Neuronal stem cell (in vitro differentiated cells): ENCODE measurements around the gene ADGRA1.
A peak's percentile ranks its signal among the peaks of the same experiment; 100 is the strongest.

ENCODE experiments used
- DNase-seq: peaks from one replicate; pipeline ENCODE4 v3.0.0-alpha.2; 2013; ENCODE audit warnings: low spot score
- H2AFZ ChIP-seq: one replicate; pipeline ENCODE4 v1.6.1; 2013; ENCODE audit warnings: mild to moderate bottlenecking, low read length, inconsistent platforms
- H2AK5ac ChIP-seq: 2 replicates; pipeline ENCODE4 v1.6.1; 2013; ENCODE audit warnings: low read depth, mild to moderate bottlenecking, inconsistent platforms, low read length, moderate library complexity, mixed read lengths
- H2BK120ac ChIP-seq: 2 replicates; pipeline ENCODE4 v1.6.1; 2013; ENCODE audit warnings: low read depth, mild to moderate bottlenecking, inconsistent platforms, low read length, moderate library complexity, mixed read lengths
- H2BK12ac ChIP-seq: one replicate; pipeline ENCODE4 v1.6.1; 2013; ENCODE audit warnings: low read length, inconsistent platforms
- H2BK15ac ChIP-seq: 2 replicates; pipeline ENCODE4 v1.6.1; 2013; ENCODE audit warnings: mild to moderate bottlenecking, low read length, inconsistent platforms, mixed read lengths
- H2BK5ac ChIP-seq: one replicate; pipeline ENCODE4 v1.6.1; 2013; ENCODE audit warnings: inconsistent platforms, mild to moderate bottlenecking, low read length, moderate library complexity
- H3K14ac ChIP-seq: one replicate; pipeline ENCODE4 v1.6.1; 2013; ENCODE audit warnings: low read length, inconsistent platforms
- H3K18ac ChIP-seq: 2 replicates; pipeline ENCODE4 v1.6.1; 2013; ENCODE audit warnings: low read length, inconsistent platforms
- H3K23ac ChIP-seq: 2 replicates; pipeline ENCODE4 v1.6.1; 2013; ENCODE audit warnings: low read depth, mild to moderate bottlenecking, mixed read lengths, low read length, inconsistent platforms; ENCODE audit not compliant: poor library complexity
- H3K27ac ChIP-seq: replicated peaks from 3 replicates; pipeline ENCODE4 v1.5.1; 2013; ENCODE audit warnings: low read length, inconsistent platforms
- H3K27me3 ChIP-seq, 3 experiments: 2 replicates each; pipeline ENCODE4 v1.6.1; 2013; ENCODE audit warnings: low read length in 3 of 3, mild to moderate bottlenecking in 2 of 3, inconsistent platforms in 1 of 3, low read depth in 1 of 3, mixed read lengths in 1 of 3, moderate library complexity in 1 of 3; ENCODE audit not compliant: control insufficient read depth in 3 of 3, insufficient read depth in 3 of 3
- H3K36me3 ChIP-seq, 2 donors: replicated peaks in 1 of 2; 2 replicates each; pipeline ENCODE4 v1.6.1; 2013; ENCODE audit warnings: low read length in 2 of 2; ENCODE audit not compliant: control insufficient read depth in 2 of 2, insufficient read depth in 2 of 2
- H3K4ac ChIP-seq: 2 replicates; pipeline ENCODE4 v1.6.1; 2013; ENCODE audit warnings: inconsistent platforms, mild to moderate bottlenecking, low read length, moderate library complexity
- H3K4me1 ChIP-seq, 2 donors: 1 replicate in 1 of 2; 2 replicates in 1 of 2; pipeline ENCODE4 v1.6.1; 2013; ENCODE audit warnings: low read length in 2 of 2, low read depth in 1 of 2; ENCODE audit not compliant: control insufficient read depth in 2 of 2, insufficient read depth in 1 of 2
- H3K4me2 ChIP-seq: one replicate; pipeline ENCODE4 v1.6.1; 2013; ENCODE audit warnings: mild to moderate bottlenecking, low read length, inconsistent platforms; ENCODE audit not compliant: insufficient read depth, poor library complexity, severe bottlenecking
- H3K4me3 ChIP-seq, 2 donors: 2 replicates each; pipeline ENCODE4 v1.5.1; 2013; ENCODE audit warnings: low read length in 2 of 2, mild to moderate bottlenecking in 2 of 2, inconsistent platforms in 1 of 2, moderate library complexity in 1 of 2
- H3K79me1 ChIP-seq: one replicate; pipeline ENCODE4 v1.6.1; 2013; ENCODE audit warnings: low read depth, mild to moderate bottlenecking, inconsistent platforms, low read length, moderate library complexity
- H3K9ac ChIP-seq: one replicate; pipeline ENCODE4 v1.6.1; 2013; ENCODE audit warnings: mild to moderate bottlenecking, low read depth, low read length, inconsistent platforms; ENCODE audit not compliant: poor library complexity
- H3K9me3 ChIP-seq, 2 donors: replicated peaks in 1 of 2; 2 replicates each; pipeline versions ENCODE3 to v1.6.1; 2013; ENCODE audit warnings: low read length in 2 of 2, mild to moderate bottlenecking in 2 of 2, inconsistent platforms in 1 of 2, low read depth in 1 of 2, mixed read lengths in 1 of 2, moderate library complexity in 1 of 2; ENCODE audit not compliant: control insufficient read depth in 2 of 2, insufficient read depth in 1 of 2
- H4K8ac ChIP-seq: one replicate; pipeline ENCODE4 v1.6.1; 2013; ENCODE audit warnings: low read depth, mild to moderate bottlenecking, inconsistent platforms, low read length, moderate library complexity
- H4K91ac ChIP-seq: one replicate; pipeline ENCODE4 v1.6.1; 2013; ENCODE audit warnings: low read length, low read depth, mild to moderate bottlenecking, inconsistent platforms; ENCODE audit not compliant: poor library complexity
- WGBS, 2 donors: extraction: QIAGEN DNeasy Blood & Tissue Kit; methylation state at CpG; one replicate each; pipeline ENCODE4 v1.1.7; 2013; ENCODE audit warnings: missing lambda C conversion rate in 2 of 2, mixed read lengths in 1 of 2; ENCODE audit not compliant: insufficient read length in 2 of 2, insufficient replicate concordance in 1 of 2; ENCODE audit errors: extremely low coverage in 2 of 2; 5-methylcytosine and 5-hydroxymethylcytosine counted together

Gene ADGRA1

DNA sequence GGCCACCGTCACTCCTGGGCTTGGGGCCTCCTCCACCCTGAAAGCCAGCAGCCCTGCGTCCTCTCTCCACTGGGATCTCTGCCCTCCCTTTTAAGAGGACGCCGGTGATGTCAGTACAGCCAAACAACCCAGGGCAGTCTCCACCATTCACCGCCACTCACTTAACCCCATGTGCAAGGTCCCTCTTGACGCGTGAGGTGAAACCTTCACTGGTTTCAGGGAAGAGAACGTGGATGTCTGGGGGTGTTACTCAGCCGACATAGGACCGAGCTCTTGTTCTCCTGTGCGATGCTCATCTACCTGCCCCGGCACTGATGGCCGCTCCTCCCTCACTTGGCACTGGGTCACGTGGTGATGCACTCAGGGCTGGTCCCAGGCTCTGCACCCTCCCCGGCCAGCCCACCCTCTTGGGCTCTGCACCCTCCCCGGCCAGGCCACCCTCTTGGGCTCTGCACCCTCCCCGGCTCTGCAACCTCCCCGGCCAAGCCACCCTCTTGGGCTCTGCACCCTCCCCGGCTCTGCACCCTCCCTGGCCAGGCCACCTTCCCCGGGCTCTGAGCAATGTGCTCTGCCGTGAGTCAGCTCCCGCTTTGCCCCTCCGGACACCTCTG lies 36.1 kb downstream of the ADGRA1 start:
- Histone ChIP-seq H4K8ac (no peak overlapping the region), H3K79me1 (peaks cover 3% of the 10 kb centered on the region), H2BK120ac (no peak overlapping the region), H4K91ac (no peak overlapping the region), H3K36me3 (no peaks in the 10 kb centered on the region), H3K27ac (no peak overlapping the region), H3K14ac (peak overlapping the region; percentile 94), H3K23ac (no peak overlapping the region), H3K4me1 (peaks cover 0 to 4% of the 10 kb centered on the region in 2 donors), H2BK15ac (peak overlapping the region; percentile 93), H3K4me3 (no peak overlapping the region), H3K4ac (no peak overlapping the region), H3K9ac (peak overlapping the region; percentile 64), H3K27me3 (peaks cover 0 to 12% (median 12%) of the 10 kb centered on the region in 3 experiments), H3K18ac (peak overlapping the region; percentile 57), H2AK5ac (peak overlapping the region; percentile 79), H3K9me3 (peaks cover 0 to 14% of the 10 kb centered on the region in 2 donors), H3K4me2 (no peak overlapping the region), H2BK12ac (peak overlapping the region; percentile 94), H2BK5ac (peak overlapping the region; percentile 54), H2AFZ (no peak overlapping the region)
- no CpG with 5 or more reads among the region's 23 CpGs for WGBS, 2 donors
- DNase-seq: no peak

DNA sequence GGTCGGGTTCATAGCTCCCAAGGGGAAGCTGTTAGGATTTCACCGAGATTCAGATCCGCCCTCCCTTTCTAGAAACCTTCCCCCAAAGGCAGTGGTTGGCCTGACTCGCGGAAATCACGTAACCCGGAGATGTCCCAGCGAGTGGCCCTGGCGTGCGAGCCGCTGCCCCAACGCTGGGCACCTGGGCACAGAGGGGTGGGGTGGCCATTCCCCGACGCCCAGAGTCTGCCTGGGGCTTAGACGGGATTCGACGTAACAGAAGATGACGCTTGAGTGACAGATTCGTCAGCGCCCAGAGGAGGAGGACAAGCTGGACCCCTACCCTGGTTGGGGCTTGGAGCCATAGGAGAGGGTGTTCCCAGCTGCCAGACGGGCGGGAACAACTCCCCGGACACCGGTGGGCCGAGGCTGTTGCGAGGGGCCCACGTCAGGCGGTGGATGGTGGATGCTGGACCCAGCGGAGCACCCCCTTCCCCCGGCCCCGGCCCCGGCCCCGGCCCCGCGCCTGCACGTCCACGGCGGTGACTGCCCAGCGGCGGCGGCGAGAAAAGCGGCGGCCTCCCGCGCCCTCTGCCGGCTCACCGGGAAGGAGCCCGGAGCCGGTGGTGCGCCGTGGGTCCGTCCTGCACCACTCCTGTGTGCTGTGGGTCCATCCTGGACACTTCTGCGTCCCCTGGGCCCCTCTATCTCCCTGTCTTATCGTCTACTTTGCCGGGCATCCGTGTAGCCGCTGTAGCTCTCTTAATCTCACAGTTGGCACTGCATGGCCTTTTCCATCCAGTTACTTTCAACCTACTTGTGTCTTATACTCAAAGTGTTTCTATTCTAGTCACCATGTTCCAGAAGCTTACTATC lies 36.9 kb downstream of the ADGRA1 start:
- Histone ChIP-seq H4K91ac (no peak overlapping the region), H3K27ac (no peak overlapping the region), H3K36me3 (no peaks in the 10 kb centered on the region), H3K4ac (no peak overlapping the region), H2AFZ (no peak overlapping the region), H3K27me3 (peaks cover 0 to 12% (median 12%) of the 10 kb centered on the region in 3 experiments), H3K9ac (no peak overlapping the region), H2BK5ac (peak overlapping the region; percentile 54), H3K9me3 (peaks cover 0 to 14% of the 10 kb centered on the region in 2 donors), H3K4me3 (no peak overlapping the region), H3K4me1 (peaks cover 0 to 4% of the 10 kb centered on the region in 2 donors), H3K79me1 (peaks cover 3% of the 10 kb centered on the region), H2BK120ac (no peak overlapping the region), H3K18ac (peak overlapping the region; percentile 94), H3K23ac (no peak overlapping the region), H3K14ac (peak overlapping the region; percentile 94), H2AK5ac (no peak overlapping the region), H4K8ac (no peak overlapping the region), H3K4me2 (peak overlapping the region; percentile 25), H2BK15ac (peak overlapping the region; percentile 93), H2BK12ac (no peak overlapping the region)
- no CpG with 5 or more reads among the region's 58 CpGs for WGBS, 2 donors
- peak; percentile 56 for DNase-seq

DNA sequence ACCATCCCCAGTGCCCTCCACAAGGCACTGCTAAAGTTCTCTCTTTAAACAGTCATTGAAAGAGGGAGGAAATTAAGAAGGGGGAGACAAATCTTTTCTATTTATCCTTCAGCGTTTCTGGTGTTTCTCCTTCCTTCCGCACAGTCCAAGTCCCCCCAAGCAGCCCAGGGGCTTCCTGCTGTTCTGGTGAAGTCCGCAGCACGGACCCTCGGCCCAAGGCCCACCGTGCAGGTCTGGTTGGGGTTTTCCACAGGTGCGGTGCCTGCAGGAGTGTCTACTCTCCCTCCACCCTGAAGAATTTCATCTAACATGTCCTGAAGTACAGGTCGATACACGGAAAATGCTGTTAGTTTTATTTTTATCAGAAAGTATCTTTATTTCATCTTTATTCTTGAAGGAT lies 38.2 kb downstream of the ADGRA1 start:
- H3K4me1 ChIP-seq: peaks cover 4 to 5% of the 10 kb centered on the region in 2 donors
- H3K4ac ChIP-seq: no peak overlapping the region
- H3K14ac ChIP-seq: no peak overlapping the region
- H3K18ac ChIP-seq: no peak overlapping the region
- no peak for DNase-seq
- H3K9me3 ChIP-seq: peaks cover 0 to 14% of the 10 kb centered on the region in 2 donors
- H3K36me3 ChIP-seq: no peaks in the 10 kb centered on the region
- no peak overlapping the region for H3K4me3 ChIP-seq
- H2BK120ac ChIP-seq: no peak overlapping the region
- H2AFZ ChIP-seq: no peak overlapping the region
- no CpG with 5 or more reads among the region's 9 CpGs for WGBS, 2 donors
- no peak overlapping the region for H2AK5ac ChIP-seq
- H3K79me1 ChIP-seq: peaks cover 3% of the 10 kb centered on the region
- H3K27me3 ChIP-seq: peaks cover 0 to 12% (median 12%) of the 10 kb centered on the region in 3 experiments
- no peak overlapping the region for H2BK12ac ChIP-seq
- H2BK5ac ChIP-seq: no peak overlapping the region
- no peak overlapping the region for H3K4me2 ChIP-seq
- H3K27ac ChIP-seq: no peak overlapping the region
- H3K23ac ChIP-seq: no peak overlapping the region
- no peak overlapping the region for H4K8ac ChIP-seq
- H4K91ac ChIP-seq: no peak overlapping the region
- no peak overlapping the region for H2BK15ac ChIP-seq
- H3K9ac ChIP-seq: no peak overlapping the region
